Liver (tissue), 9 donors: Measurements from ENCODE around the gene PRND. TPM values are rescaled to one million over a fixed set of nuclear protein-coding genes. Genes with fewer than 3 reads are reported as not detected.

ENCODE experiments used
- DNase-seq: peaks from one replicate; pipeline ENCODE4 v3.0.0-alpha.2; 2017; ENCODE audit warnings: low spot score
- H3K27ac ChIP-seq, 2 donors: one replicate each; pipeline ENCODE4 v1.7.0; 2013; ENCODE audit warnings: inconsistent platforms in 2 of 2, low read length in 2 of 2, control low read depth in 1 of 2, low read depth in 1 of 2, mild to moderate bottlenecking in 1 of 2
- H3K27me3 ChIP-seq, 4 donors: one replicate each; pipeline versions ENCODE4 v1.6.1 to v1.7.0; 2013; ENCODE audit warnings: low read length in 3 of 4, inconsistent platforms in 1 of 4, mild to moderate bottlenecking in 1 of 4, moderate library complexity in 1 of 4; ENCODE audit not compliant: control insufficient read depth in 4 of 4, insufficient read depth in 4 of 4
- H3K36me3 ChIP-seq, 4 donors: one replicate each; pipeline versions ENCODE4 v1.6.1 to v1.7.0; 2013; ENCODE audit warnings: low read length in 3 of 4, mild to moderate bottlenecking in 3 of 4, low read depth in 1 of 4, moderate library complexity in 1 of 4; ENCODE audit not compliant: control insufficient read depth in 4 of 4, insufficient read depth in 3 of 4
- H3K4me1 ChIP-seq, 4 donors: one replicate each; pipeline versions ENCODE4 v1.6.1 to v1.7.0; 2013; ENCODE audit warnings: low read length in 3 of 4, mild to moderate bottlenecking in 3 of 4, moderate library complexity in 1 of 4; ENCODE audit not compliant: control insufficient read depth in 4 of 4, insufficient read depth in 4 of 4
- H3K4me3 ChIP-seq, 3 donors: one replicate each; pipeline versions ENCODE4 v1.6.1 to v1.7.0; 2013; ENCODE audit warnings: low read length in 3 of 3, control low read depth in 1 of 3, low read depth in 1 of 3, mild to moderate bottlenecking in 1 of 3
- H3K9ac ChIP-seq, 2 donors: one replicate each; pipeline ENCODE4 v1.7.0; 2013; ENCODE audit warnings: low read length in 2 of 2, mild to moderate bottlenecking in 2 of 2, moderate library complexity in 2 of 2, control low read depth in 1 of 2, low read depth in 1 of 2
- H3K9me3 ChIP-seq, 4 donors: one replicate each; pipeline versions ENCODE4 v1.6.1 to v1.7.0; 2013; ENCODE audit warnings: low read length in 3 of 4; ENCODE audit not compliant: control insufficient read depth in 4 of 4
- EGR1 ChIP-seq, 2 donors: IDR thresholded peaks; 2 replicates each; pipeline ENCODE4 v1.6.1; 2016 to 2018; ENCODE audit warnings: antibody characterized with exemption in 2 of 2, low read depth in 2 of 2
- FOXA1 ChIP-seq: IDR thresholded peaks from 2 replicates; pipeline ENCODE4 v1.6.1; 2016; ENCODE audit warnings: antibody characterized with exemption
- FOXA2 ChIP-seq: IDR thresholded peaks from 2 replicates; pipeline ENCODE4 v1.6.1; 2016; ENCODE audit warnings: antibody characterized with exemption
- GABPA ChIP-seq, 2 donors: IDR thresholded peaks in 1 of 2; conservative IDR thresholded peaks in 1 of 2; 2 replicates each; pipeline ENCODE4 v1.6.1; 2016; ENCODE audit warnings: antibody characterized with exemption in 2 of 2, mild to moderate bottlenecking in 1 of 2, moderate library complexity in 1 of 2
- HNF4A ChIP-seq, 2 donors: conservative IDR thresholded peaks; 2 replicates each; pipeline ENCODE4 v1.6.1; 2016; ENCODE audit warnings: antibody characterized with exemption in 2 of 2, mild to moderate bottlenecking in 2 of 2
- HNF4G ChIP-seq: IDR thresholded peaks from 2 replicates; pipeline ENCODE4 v1.6.1; 2016; ENCODE audit warnings: antibody characterized with exemption
- JUND ChIP-seq, 2 donors: IDR thresholded peaks; 2 replicates each; pipeline ENCODE4 v1.6.1; 2016; ENCODE audit warnings: antibody characterized with exemption in 2 of 2
- NR2F2 ChIP-seq: IDR thresholded peaks from 2 replicates; pipeline ENCODE4 v1.6.1; 2016; ENCODE audit warnings: antibody characterized with exemption
- RAD21 ChIP-seq, 2 donors: IDR thresholded peaks; 2 replicates each; pipeline ENCODE4 v1.6.1; 2016; ENCODE audit warnings: antibody characterized with exemption in 2 of 2, mild to moderate bottlenecking in 2 of 2
- RXRA ChIP-seq, 2 donors: IDR thresholded peaks; 2 replicates each; pipeline ENCODE4 v1.6.1; 2017 to 2018; ENCODE audit warnings: antibody characterized with exemption in 2 of 2, mild to moderate bottlenecking in 1 of 2
- SP1 ChIP-seq: IDR thresholded peaks from 2 replicates; pipeline ENCODE4 v1.6.1; 2018; ENCODE audit warnings: antibody characterized with exemption, mild to moderate bottlenecking
- TAF1 ChIP-seq: conservative IDR thresholded peaks from 2 replicates; pipeline ENCODE4 v1.6.1; 2016; ENCODE audit warnings: antibody characterized with exemption, mild to moderate bottlenecking
- YY1 ChIP-seq: IDR thresholded peaks from 2 replicates; pipeline ENCODE4 v1.6.1; 2016; ENCODE audit warnings: antibody characterized with exemption, mild to moderate bottlenecking
- WGBS: extraction: QIAGEN DNeasy Blood & Tissue Kit; methylation state at CpG from one replicate; pipeline ENCODE4 v1.1.7; 2013; 5-methylcytosine and 5-hydroxymethylcytosine counted together
- polyA plus RNA-seq, 2 donors: library from polyadenylated mRNA; stranded (reverse) in 1 of 2; unstranded in 1 of 2; fragments of 200-250 nt in 1 of 2; fragments of >200 nt in 1 of 2; fragmentation: Nextera tagmentation in 1 of 2; extraction: Ambion mirVana in 1 of 2; gene quantifications; one replicate each; pipeline versions ENCODE4 v1.2.1 to v1.2.3, GENCODE V29; 2013 to 2015
- total RNA-seq, 2 donors: library from RNA; depleted of rRNA; stranded (reverse); fragments of >200 nt; gene quantifications; one replicate each; pipeline ENCODE4 v1.2.3, GENCODE V29; 2014
- TF ChIP-seq, protein P1 (sequence below): IDR thresholded peaks from 2 replicates; pipeline ENCODE4 v1.6.1; 2016; ENCODE audit warnings: antibody characterized with exemption
- TF ChIP-seq, protein P2 (sequence below): fragments of 150-350 bp; IDR thresholded peaks from 2 replicates; pipeline ENCODE4 v1.5.1; 2017; ENCODE audit warnings: improper control_type of control experiment, low read depth, low read length; ENCODE audit not compliant: missing input control
- TF ChIP-seq, protein P3 (sequence below): IDR thresholded peaks from 2 replicates; pipeline ENCODE4 v1.6.1; 2016; ENCODE audit warnings: antibody characterized with exemption, mild to moderate bottlenecking
- donor health status: healthy.
- donor health status: healthy.
- donor health status: healthy.
- donor health status: healthy.
- donor health status: healthy.

PRND gene
- total and polyA plus RNA-seq, 4 donors = 0.23 TPM; not detected in 3

DNA sequence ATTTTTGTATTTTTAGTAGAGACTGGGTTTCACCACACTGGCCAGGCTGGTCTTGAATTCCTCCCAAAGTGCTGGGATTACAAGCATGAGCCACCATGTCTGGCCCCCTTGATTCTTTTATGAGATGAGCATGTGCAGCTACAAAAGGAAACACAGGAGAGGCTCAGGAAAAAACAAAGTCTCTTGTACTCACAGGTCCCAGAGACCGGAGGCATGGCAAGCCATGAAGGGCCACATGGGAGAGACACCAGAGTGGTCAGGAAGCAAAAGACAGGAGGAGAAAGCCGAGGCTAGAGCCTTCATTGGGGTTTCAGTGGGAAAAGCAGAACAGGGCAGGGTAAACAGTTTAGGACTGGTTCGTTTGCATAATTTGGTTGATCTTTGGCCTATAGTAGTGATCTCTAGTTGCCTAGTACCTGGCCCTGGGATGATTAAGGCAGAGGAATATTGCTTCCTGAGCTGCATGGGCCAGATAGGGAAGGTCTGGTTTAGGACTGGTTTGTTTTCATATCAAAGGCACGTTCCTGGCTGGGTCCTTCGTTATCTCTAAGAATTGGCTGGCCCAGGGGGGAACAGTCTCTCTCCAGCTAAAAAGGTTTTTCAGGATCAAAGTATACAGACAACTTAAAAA lies 48.2 kb upstream of the PRND start:
- Histone ChIP-seq H3K9me3 (no peaks in the 10 kb centered on the region), H3K27ac (no peak overlapping the region), H3K4me3 (no peak overlapping the region), H3K36me3 (no peaks in the 10 kb centered on the region), H3K4me1 (no peaks in the 10 kb centered on the region), H3K27me3 (peaks cover 0 to 6% (median 1%) of the 10 kb centered on the region in 4 donors), H3K9ac (no peak overlapping the region)
- whole genome bisulfite sequencing = 38% methylated on average over 5 of the region's 5 CpGs
- TF ChIP-seq, protein P1, sequence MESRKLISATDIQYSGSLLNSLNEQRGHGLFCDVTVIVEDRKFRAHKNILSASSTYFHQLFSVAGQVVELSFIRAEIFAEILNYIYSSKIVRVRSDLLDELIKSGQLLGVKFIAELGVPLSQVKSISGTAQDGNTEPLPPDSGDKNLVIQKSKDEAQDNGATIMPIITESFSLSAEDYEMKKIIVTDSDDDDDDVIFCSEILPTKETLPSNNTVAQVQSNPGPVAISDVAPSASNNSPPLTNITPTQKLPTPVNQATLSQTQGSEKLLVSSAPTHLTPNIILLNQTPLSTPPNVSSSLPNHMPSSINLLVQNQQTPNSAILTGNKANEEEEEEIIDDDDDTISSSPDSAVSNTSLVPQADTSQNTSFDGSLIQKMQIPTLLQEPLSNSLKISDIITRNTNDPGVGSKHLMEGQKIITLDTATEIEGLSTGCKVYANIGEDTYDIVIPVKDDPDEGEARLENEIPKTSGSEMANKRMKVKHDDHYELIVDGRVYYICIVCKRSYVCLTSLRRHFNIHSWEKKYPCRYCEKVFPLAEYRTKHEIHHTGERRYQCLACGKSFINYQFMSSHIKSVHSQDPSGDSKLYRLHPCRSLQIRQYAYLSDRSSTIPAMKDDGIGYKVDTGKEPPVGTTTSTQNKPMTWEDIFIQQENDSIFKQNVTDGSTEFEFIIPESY = no peak
- TF ChIP-seq TAF1 = no peak
- TF ChIP-seq EGR1 (IDR thresholded peaks at IDR 0.05; ENCODE audit: low read depth in 2 of 2) = no peak
- TF ChIP-seq FOXA1 = no peak
- TF ChIP-seq YY1 = no peak
- TF ChIP-seq JUND (IDR thresholded peaks at IDR 0.05) = no peak
- TF ChIP-seq GABPA (IDR thresholded peaks at IDR 0.05 in 1 of 2, conservative IDR thresholded peaks at IDR 0.05 in 1 of 2) = no peak
- TF ChIP-seq, protein P2, sequence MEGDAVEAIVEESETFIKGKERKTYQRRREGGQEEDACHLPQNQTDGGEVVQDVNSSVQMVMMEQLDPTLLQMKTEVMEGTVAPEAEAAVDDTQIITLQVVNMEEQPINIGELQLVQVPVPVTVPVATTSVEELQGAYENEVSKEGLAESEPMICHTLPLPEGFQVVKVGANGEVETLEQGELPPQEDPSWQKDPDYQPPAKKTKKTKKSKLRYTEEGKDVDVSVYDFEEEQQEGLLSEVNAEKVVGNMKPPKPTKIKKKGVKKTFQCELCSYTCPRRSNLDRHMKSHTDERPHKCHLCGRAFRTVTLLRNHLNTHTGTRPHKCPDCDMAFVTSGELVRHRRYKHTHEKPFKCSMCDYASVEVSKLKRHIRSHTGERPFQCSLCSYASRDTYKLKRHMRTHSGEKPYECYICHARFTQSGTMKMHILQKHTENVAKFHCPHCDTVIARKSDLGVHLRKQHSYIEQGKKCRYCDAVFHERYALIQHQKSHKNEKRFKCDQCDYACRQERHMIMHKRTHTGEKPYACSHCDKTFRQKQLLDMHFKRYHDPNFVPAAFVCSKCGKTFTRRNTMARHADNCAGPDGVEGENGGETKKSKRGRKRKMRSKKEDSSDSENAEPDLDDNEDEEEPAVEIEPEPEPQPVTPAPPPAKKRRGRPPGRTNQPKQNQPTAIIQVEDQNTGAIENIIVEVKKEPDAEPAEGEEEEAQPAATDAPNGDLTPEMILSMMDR = no peak
- no peak for TF ChIP-seq FOXA2
- no peak for TF ChIP-seq SP1
- TF ChIP-seq RAD21 (IDR thresholded peaks at IDR 0.05) = no peak
- no peak for TF ChIP-seq NR2F2
- no peak for TF ChIP-seq HNF4A (conservative IDR thresholded peaks at IDR 0.05)
- no peak for TF ChIP-seq HNF4G
- TF ChIP-seq, protein P3, sequence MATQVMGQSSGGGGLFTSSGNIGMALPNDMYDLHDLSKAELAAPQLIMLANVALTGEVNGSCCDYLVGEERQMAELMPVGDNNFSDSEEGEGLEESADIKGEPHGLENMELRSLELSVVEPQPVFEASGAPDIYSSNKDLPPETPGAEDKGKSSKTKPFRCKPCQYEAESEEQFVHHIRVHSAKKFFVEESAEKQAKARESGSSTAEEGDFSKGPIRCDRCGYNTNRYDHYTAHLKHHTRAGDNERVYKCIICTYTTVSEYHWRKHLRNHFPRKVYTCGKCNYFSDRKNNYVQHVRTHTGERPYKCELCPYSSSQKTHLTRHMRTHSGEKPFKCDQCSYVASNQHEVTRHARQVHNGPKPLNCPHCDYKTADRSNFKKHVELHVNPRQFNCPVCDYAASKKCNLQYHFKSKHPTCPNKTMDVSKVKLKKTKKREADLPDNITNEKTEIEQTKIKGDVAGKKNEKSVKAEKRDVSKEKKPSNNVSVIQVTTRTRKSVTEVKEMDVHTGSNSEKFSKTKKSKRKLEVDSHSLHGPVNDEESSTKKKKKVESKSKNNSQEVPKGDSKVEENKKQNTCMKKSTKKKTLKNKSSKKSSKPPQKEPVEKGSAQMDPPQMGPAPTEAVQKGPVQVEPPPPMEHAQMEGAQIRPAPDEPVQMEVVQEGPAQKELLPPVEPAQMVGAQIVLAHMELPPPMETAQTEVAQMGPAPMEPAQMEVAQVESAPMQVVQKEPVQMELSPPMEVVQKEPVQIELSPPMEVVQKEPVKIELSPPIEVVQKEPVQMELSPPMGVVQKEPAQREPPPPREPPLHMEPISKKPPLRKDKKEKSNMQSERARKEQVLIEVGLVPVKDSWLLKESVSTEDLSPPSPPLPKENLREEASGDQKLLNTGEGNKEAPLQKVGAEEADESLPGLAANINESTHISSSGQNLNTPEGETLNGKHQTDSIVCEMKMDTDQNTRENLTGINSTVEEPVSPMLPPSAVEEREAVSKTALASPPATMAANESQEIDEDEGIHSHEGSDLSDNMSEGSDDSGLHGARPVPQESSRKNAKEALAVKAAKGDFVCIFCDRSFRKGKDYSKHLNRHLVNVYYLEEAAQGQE = no peak
- no peak for TF ChIP-seq RXRA (IDR thresholded peaks at IDR 0.05)
- DNase-seq = peak; percentile 43

DNA sequence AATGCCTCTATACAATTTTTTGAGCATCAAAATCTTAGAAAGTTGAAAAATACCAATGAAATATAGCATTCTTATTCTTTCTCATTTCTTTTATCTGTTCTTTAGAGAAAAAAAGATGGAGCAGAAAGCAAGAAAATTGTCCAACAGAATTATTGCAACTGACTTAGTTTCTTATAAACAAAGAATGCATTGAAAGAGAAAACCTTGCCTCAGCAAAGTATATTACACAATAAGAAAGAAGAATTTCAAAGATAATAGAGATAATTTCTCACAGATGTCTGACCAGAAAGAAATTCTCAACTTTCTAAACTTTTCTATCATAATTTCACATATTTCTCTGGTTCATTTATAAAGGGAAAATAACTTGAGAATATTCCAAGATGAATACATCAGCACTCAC lies 47.0 kb upstream of the PRND start:
- no peak overlapping the region for H3K9ac ChIP-seq
- no peak for TF ChIP-seq SP1
- no peak for TF ChIP-seq FOXA1
- TF ChIP-seq YY1 = no peak
- no peak for TF ChIP-seq NR2F2
- TF ChIP-seq FOXA2 = no peak
- TF ChIP-seq, protein P1 = no peak
- TF ChIP-seq GABPA (IDR thresholded peaks at IDR 0.05 in 1 of 2, conservative IDR thresholded peaks at IDR 0.05 in 1 of 2) = no peak
- H3K27me3 ChIP-seq = peaks cover 0 to 6% (median 1%) of the 10 kb centered on the region in 4 donors
- no peak overlapping the region for H3K4me3 ChIP-seq
- DNase-seq = no peak
- H3K4me1 ChIP-seq = no peaks in the 10 kb centered on the region
- H3K27ac ChIP-seq = no peak overlapping the region
- H3K36me3 ChIP-seq = no peaks in the 10 kb centered on the region
- no peaks in the 10 kb centered on the region for H3K9me3 ChIP-seq
